GM18526 (cell line): ENCODE results near the gene GNPTAB.

Experiments used
- POLR2A ChIP-seq: IDR thresholded peaks from 3 replicates; pipeline ENCODE4 v1.6.1; 2011; ENCODE audit not compliant: insufficient read length; ENCODE audit errors: extremely low read depth

Gene GNPTAB

DNA sequence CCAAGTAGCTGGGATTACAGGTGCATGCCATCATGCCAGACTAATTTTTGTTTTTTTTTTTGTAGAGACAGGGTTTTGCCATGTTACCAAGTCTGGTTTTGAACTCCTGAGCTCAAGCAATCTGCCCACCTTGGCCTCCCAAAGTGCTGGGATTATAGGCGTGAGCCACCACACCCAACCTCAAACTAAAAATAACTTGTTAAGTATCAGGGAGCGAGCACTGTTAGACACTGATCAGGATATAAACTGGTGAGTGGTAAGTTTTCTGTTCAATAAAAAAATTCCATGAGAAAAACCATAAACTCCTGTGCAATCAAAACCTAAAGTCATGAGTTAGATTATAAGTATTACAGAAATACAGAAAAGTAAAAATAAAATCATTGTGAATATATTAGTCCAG, 46.9 kb downstream of the GNPTAB start:
- TF ChIP-seq POLR2A = no peak

GRCh38 chr12:101783150-101783549, 47.6 kb downstream of the GNPTAB start:
- no peak for TF ChIP-seq POLR2A

- no peak for TF ChIP-seq POLR2A
These were observed 48.5 kb downstream of the GNPTAB start for GRCh38 chr12:101782273-101782731.

DNA sequence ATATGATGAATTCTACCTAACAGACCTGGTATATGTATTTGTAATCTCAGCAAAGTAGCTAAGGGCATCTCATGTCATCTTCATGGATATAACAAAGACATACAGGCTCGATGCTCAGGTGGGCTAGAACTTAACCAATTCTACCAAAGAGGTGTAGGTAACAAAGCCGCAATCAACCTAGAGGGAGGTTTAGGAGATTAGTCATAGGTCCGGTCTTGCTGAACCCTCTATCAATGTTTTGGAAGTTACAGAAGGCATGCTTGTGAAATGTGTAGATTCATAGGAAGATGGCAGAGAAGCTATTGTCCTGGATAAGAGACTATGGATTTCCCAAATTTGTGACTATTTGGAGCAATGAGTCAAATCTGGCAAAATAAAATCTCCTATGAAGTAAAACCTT, 48.9 kb downstream of the GNPTAB start:
- TF ChIP-seq POLR2A = no peak

- TF ChIP-seq POLR2A = no peak
These were observed 50.2 kb downstream of the GNPTAB start for GRCh38 chr12:101780599-101780998.

- TF ChIP-seq POLR2A = no peak
These were observed 51.1 kb downstream of the GNPTAB start for GRCh38 chr12:101779626-101780025.

DNA sequence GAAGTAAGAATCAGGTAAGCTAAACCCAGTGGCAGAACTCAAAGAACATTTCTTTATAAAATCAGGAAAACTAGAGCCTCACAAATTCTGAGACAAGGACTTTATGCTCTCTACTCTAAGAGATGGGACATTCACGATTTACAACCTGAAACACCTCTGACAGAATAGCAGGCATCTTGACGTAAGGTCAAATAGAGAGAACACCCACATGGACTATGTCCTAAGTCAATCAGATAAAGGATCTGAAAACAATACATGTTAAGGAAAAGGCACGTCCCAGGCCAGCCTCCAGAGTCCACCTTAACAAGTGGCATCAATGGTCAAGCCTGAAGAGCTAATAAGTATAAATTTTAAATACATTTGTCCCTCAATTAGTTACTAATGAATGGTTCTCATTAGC, 51.6 kb downstream of the GNPTAB start:
- no peak for TF ChIP-seq POLR2A

- no peak for TF ChIP-seq POLR2A
These were observed 52.8 kb downstream of the GNPTAB start for GRCh38 chr12:101777978-101778377.

DNA sequence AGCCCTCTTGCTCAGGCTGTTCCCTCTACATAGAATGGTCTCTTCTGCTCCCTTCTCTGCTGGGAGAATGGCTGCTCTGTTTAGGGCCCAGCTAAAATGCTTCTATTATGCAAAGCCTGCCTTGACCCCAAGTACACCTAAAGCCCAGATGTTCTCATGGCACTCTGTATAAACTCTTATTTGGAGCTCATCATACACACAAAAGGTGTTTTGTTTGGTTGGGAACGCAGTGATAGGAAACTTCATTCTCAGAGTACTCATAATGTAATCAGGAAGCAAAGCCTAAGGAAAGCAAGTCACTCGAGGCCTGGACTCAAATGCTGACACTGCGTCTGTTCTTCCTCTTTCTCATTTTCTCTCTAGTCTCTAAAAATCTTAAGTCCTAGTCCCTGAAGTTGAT, 53.3 kb downstream of the GNPTAB start:
- no peak for TF ChIP-seq POLR2A

GRCh38 chr12:101775816-101776215, 54.9 kb downstream of the GNPTAB start:
- TF ChIP-seq POLR2A = no peak

GRCh38 chr12:101773650-101774162, 57.1 kb downstream of the GNPTAB start:
- TF ChIP-seq POLR2A = no peak

- TF ChIP-seq POLR2A = no peak
These were observed 58.6 kb downstream of the GNPTAB start for GRCh38 chr12:101772012-101772775.

DNA sequence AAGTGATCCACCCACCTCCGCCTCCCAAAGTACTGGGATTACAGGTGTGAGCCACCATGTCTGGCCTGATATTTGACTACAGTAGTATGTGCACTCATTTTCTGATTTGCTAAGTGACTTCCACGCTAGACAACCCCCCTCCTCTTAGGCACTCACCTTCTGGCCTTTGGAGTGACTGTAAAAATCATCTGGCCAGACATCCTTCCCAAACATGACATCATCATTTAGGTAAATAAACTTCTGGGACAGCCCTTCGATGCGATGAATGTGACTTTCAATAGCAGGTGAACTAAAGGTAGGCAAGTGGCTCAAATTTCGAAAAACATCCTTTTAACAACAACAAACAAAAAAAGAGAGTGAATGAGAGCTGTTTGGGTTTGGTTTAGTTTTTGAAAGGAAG, 60.9 kb downstream of the GNPTAB start:
- no peak for TF ChIP-seq POLR2A

GRCh38 chr12:101768781-101769180, 62.0 kb downstream of the GNPTAB start:
- no peak for TF ChIP-seq POLR2A

DNA sequence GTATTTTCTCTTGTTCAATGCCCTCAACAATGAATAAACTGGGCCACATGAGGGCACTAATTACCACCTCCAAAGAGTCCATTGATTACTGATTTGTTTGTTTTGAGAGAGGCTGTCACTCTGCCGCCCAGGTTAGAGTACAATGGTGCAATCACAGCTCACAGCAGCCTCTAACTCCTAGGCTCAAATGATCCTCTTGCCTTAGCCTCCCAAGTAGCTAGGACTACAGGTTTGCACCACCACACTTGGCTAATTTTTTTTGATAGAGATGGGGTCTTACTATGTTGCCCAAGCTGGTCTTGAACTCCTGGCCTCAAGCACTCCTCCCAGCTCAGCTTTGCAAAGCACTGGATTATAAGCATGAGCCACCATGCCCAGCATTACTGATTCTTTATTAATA, 63.2 kb downstream of the GNPTAB start:
- no peak for TF ChIP-seq POLR2A

DNA sequence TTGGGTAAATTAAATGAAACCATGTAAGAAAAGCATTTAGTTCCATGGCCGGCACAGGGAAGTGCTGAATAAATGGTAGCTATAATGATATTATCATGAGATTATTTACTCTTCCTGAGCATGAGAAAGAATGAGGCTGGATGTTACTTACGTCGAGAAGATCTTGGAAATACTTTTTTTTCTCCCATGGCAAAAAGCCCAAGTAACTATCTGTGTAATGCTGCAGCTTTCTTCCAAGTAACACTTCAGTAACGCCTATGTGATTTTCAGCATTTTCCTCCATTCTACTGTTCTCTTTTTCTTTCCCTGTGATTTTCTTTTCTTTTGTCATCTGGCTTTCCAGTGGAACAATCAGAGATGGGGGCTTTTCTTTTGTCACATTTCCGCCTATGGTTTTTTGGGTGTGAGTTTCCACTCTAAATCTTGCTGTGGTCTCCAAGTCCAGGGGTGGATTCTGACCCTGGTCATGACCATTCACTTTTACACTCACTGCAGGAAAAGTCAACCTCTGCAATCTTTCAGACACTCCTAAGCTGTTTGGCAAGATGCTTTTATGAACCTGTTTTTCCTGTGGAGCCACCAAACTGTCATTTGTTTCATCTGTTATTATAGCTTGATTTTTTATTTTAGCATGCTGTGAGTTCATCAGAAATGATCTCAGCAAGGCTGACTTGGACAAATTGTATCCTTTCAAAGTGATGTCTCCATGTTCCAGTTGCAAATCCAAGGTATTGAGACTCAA, 66.5 kb downstream of the GNPTAB start:
- TF ChIP-seq POLR2A = no peak
